ENCODE measurements around the gene TTLL5. TPM values are rescaled to one million over a fixed set of nuclear protein-coding genes. Genes with fewer than 3 reads are reported as not detected.

The TTLL5 gene
- total and polyA plus RNA-seq, 2 of the 4 experiments (the other 2 are of a cell fraction), result 11.9 to 16.7 TPM

DNA sequence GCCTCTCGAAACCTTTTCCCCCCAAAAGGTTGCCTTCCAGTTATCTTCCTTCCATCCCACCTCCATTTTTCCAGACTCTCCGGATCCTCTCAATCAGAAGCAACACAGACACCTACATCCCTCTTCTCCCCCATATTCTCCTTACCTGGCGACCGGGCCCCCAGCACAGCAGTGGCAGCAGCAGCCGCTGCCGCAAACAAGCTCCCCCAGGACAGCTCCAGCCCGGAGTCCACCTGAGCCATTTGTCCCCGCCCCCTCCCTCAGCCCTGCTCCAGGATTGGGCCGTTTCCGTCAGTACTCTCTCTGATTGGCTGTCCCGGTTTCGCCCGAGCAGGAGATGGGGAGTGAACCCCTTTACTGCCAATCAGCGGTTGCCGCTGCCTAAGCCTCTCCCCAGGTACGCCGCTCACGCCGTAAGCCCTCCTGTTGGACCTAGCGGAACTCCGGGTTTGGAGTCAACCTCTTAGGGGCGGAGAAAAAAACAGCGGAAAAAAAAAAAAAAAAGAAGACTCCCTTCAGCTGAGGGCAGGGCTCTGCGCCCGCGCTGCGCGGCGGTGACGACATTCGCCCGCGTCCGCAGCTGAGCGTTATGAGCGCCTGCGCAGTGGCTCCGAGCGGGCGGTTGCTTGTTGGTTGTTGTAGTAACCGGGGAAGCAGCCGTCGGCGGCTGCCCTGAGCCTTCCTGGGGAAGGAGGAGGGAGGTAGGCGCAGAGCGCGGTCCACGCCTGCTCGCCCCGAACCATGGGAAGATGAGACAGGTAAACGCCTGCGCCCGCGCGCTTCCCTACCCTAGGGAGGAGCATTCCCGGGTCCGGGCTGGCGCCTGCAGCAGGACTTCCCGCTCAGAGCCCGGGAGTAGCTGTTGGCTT lies at the start of gene TTLL5, which contains the start of gene ERG28 (continued):
- TF ChIP-seq, protein P1, sequence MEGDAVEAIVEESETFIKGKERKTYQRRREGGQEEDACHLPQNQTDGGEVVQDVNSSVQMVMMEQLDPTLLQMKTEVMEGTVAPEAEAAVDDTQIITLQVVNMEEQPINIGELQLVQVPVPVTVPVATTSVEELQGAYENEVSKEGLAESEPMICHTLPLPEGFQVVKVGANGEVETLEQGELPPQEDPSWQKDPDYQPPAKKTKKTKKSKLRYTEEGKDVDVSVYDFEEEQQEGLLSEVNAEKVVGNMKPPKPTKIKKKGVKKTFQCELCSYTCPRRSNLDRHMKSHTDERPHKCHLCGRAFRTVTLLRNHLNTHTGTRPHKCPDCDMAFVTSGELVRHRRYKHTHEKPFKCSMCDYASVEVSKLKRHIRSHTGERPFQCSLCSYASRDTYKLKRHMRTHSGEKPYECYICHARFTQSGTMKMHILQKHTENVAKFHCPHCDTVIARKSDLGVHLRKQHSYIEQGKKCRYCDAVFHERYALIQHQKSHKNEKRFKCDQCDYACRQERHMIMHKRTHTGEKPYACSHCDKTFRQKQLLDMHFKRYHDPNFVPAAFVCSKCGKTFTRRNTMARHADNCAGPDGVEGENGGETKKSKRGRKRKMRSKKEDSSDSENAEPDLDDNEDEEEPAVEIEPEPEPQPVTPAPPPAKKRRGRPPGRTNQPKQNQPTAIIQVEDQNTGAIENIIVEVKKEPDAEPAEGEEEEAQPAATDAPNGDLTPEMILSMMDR (conservative IDR thresholded peaks at IDR 0.05; ENCODE audit: low read depth, low read length), result no peak
- TF ChIP-seq SMC3 (IDR thresholded peaks at IDR 0.05; ENCODE audit: low read depth, low read length), result no peak
- no peak for TF ChIP-seq MAFK (IDR thresholded peaks at IDR 0.05; ENCODE audit: low read depth, low read length)

DNA sequence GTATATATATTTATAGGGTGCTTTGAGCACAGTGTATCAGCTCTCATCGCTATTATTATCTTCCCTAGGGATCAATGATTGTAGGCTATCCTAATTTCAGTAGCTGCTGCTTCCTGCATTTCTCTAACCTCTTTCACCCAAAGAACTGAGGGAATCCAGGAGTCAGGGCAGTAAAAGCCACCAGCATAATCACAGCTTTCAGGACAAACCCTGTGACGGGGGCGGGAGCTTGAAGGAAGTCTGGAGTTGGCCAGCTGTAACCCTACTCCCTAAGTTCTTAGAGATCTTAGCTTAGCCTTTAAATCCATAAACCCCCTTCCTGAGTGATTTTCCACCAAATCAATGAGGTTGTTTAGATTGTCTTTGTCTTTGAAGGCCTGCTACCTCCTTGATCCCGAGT lies 48.9 kb upstream of the TTLL5 start:
- Histone ChIP-seq H2BK5ac (ENCODE audit: low read depth, low read length, poor library complexity, severe bottlenecking) (no peak overlapping the region), H3K79me1 (ENCODE audit: low read depth in 1 of 2, low read length in 2 of 2) (no peaks in the 10 kb centered on the region), H3K27ac (ENCODE audit: insufficient read depth, low read length) (no peak overlapping the region), H3K36me3 (ENCODE audit: control insufficient read depth, insufficient read depth, low read length) (no peaks in the 10 kb centered on the region), H3K9ac (ENCODE audit: low read depth, low read length) (no peak overlapping the region), H4K8ac (ENCODE audit: low read depth in 2 of 2, low read length in 2 of 2) (no peak overlapping the region), H3K9me1 (ENCODE audit: insufficient read depth, low read length) (no peaks in the 10 kb centered on the region), H3K23ac (ENCODE audit: low read depth, low read length) (no peak overlapping the region), H2BK20ac (ENCODE audit: low read depth, low read length) (no peak overlapping the region), H2AK9ac (replicated peaks; ENCODE audit: low read depth, low read length, poor library complexity) (no peak overlapping the region), H2BK120ac (ENCODE audit: low read depth, low read length) (no peak overlapping the region), H3K4me3 (ENCODE audit: insufficient read depth, low read depth, low read length) (no peak overlapping the region), H3K18ac (ENCODE audit: low read depth, low read length) (no peak overlapping the region), H3K4me2 (ENCODE audit: low read depth, low read length) (no peak overlapping the region), H2BK15ac (ENCODE audit: low read depth, low read length) (no peak overlapping the region), H2AK5ac (ENCODE audit: low read depth, low read length) (no peak overlapping the region), H4K20me1 (ENCODE audit: insufficient read depth, low read length) (no peaks in the 10 kb centered on the region), H4K5ac (ENCODE audit: low read depth, low read length) (no peak overlapping the region), H3K14ac (replicated peaks; ENCODE audit: low read depth, low read length) (no peak overlapping the region), H3K27me3 (ENCODE audit: control insufficient read depth, insufficient read depth, low read length) (peaks cover 24% of the 10 kb centered on the region), H3K56ac (ENCODE audit: extremely low read depth, insufficient read depth, low read length) (no peak overlapping the region), H2AFZ (replicated peaks; ENCODE audit: low read length, poor library complexity) (no peak overlapping the region), H3K9me3 (ENCODE audit: control insufficient read depth, insufficient read depth, low read length) (peaks cover 14% of the 10 kb centered on the region), H3K4me1 (ENCODE audit: control insufficient read depth, insufficient read depth, low read length) (peaks cover 2% of the 10 kb centered on the region; the same call in 1 of the 2 replicates), H3K4ac (ENCODE audit: low read depth, low read length) (no peak overlapping the region), H4K91ac (ENCODE audit: insufficient read depth, low read depth, low read length) (no peak overlapping the region)
- CTCF ChIA-PET, result no interaction called here
- no TSS peak for BruUV-seq (replicated peaks)
- intact Hi-C loops (cut with micrococcal nuclease) (no loop called here), in situ Hi-C loops (cut with MboI; ENCODE audit: low sequenced_read_pairs) (no loop called here), dilution Hi-C loops (cut with HindIII; ENCODE audit: low sequenced_read_pairs, unreplicated experiment) (no loop called here)
- POLR2A ChIA-PET (ENCODE audit: unreplicated experiment), result no interaction called here
- WGBS, 2 experiments (ENCODE audit: extremely low coverage in 2 of 2, insufficient read length in 1 of 2), result no CpG with 5 or more reads among the region's 4 CpGs
- no peak for DNase-seq
- ATAC-seq (ENCODE audit: low read depth), result no peak
- TF ChIP-seq BHLHE40 (IDR thresholded peaks at IDR 0.05; ENCODE audit: low read depth, low read length) (no peak), MAFK (IDR thresholded peaks at IDR 0.05; ENCODE audit: low read depth, low read length) (no peak), NFE2L2 (IDR thresholded peaks at IDR 0.05; ENCODE audit: low read depth, low read length) (no peak), CHD1 (IDR thresholded peaks at IDR 0.05; ENCODE audit: low read depth, low read length) (no peak), POLR2A (IDR thresholded peaks at IDR 0.05; ENCODE audit: low read depth, low read length) (no peak), MAZ (IDR thresholded peaks at IDR 0.05; ENCODE audit: borderline replicate concordance, low read depth, low read length) (no peak), RFX5 (IDR thresholded peaks at IDR 0.05; ENCODE audit: low read depth, low read length) (no peak), MXI1 (IDR thresholded peaks at IDR 0.05; ENCODE audit: borderline replicate concordance, low read depth, low read length) (no peak), RCOR1 (IDR thresholded peaks at IDR 0.05; ENCODE audit: insufficient replicate concordance, low read length) (no peak)
- TF ChIP-seq, protein P1 (conservative IDR thresholded peaks at IDR 0.05; ENCODE audit: low read depth, low read length), result no peak
